NCI-H82 treated with DMSO at 0.1 percent for 48 hours (cell line): Measurements from ENCODE around the gene RUFY4.
"Not testable (repeated sequence)": the region's sequence is repeated elsewhere in the genome, so short reads cannot be mapped to it uniquely, and the experiment has no call there.

Experiments used
- DNase-seq: peaks from one replicate; lab custom pipeline; 2025; ENCODE audit not compliant: unreplicated experiment; lab: John Stamatoyannopoulos, UW

The RUFY4 gene

GRCh38 chr2:218081063-218081462 lies 12.0 kb downstream of the RUFY4 start:
- DNase-seq, result no peak

DNA sequence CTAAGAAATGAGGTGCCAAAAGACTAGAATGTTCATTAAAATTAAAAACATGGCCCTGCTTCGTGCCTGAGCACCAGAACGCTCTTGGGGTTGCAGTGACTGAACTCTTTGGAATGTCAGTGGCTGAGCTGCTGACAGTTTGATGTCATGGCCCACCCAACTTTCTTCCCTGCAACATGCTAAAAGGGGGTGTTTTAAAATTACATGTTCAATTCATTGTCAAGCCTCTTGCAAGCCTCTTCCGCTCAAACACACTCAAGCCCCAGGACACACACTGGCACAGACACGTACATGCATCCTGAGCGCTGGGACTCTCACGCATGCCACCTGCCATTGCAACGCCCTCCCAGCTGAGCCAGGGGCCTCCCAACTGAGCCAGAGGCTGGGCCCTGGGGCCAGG lies 12.6 kb downstream of the RUFY4 start:
- DNase-seq, result no peak

DNA sequence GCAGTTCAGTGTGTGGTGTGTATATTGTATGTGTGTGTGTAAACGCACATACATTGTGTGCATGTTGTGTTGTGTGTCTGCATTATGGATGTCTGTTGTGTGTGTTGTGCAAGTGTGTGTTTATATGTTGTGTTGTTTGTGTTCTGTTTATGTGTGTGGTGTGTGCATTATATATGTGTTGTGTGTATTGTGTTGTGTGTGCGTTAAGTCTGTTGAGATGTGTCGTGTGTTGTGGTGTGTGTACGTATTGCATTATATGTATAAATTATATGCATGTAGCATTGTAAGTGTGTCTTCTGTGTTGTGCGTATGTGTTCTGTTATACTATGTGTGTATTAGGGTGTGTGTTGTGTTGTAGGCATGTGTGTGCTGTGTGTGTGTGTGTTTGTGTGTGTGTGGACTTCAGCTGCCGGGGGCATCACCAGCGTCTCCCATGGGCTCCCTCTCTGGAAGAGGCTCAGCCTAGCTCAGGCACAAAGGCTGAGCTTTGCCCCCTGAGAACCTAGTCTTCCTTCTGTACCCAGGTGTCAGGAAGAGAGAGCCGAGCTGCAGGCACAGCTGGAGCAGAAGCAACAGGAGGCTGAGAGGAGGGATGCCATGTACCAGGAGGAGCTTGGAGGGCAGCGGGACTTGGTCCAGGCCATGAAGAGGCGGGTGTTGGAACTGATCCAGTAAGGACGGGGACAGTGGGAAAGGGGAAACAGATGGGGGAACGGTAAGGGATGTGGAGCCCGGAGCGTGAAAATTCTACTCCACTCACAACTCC lies 13.7 kb downstream of the RUFY4 start:
- no peak for DNase-seq

- no peak for DNase-seq
These were observed 14.3 kb downstream of the RUFY4 start for GRCh38 chr2:218083352-218083676.

DNA sequence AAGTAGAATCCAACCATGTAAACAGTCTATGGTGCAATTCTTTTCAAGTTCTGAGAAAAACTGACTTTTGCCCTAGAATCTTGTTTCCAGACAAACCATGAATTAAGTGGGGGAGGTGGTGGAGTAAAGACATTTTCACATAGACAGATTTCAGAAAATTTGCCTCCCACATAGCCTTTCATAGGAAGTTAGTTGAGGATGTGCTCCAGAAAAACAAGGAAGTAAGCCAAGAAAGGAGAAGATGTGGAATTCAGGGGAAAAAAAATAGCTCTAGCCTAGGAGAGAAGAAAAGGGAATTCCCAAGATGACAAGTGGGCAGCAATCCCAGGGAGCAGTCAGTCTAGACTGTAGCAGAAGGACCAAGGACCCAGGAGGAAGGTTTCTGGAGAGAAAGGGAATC lies 17.4 kb downstream of the RUFY4 start:
- no peak for DNase-seq

DNA sequence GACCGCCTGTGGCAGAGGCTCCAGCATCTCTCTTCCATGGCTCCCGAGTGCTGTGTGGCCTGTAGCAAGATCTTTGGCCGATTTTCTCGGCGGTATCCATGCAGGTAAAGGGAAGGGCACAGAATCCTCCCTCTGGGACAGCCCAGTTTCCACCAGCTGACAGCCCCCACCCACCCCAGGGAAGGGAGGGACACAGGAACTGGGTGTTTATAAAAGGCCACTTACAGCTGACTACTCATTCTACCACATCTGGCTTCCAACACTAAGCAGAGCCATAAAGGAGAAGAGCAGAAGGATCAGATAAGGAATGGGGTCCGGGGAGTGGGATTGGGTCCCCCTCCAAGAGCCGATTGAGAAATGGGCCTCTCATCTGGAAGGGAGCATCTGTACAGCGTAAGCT lies 20.2 kb downstream of the RUFY4 start:
- no peak for DNase-seq

DNA sequence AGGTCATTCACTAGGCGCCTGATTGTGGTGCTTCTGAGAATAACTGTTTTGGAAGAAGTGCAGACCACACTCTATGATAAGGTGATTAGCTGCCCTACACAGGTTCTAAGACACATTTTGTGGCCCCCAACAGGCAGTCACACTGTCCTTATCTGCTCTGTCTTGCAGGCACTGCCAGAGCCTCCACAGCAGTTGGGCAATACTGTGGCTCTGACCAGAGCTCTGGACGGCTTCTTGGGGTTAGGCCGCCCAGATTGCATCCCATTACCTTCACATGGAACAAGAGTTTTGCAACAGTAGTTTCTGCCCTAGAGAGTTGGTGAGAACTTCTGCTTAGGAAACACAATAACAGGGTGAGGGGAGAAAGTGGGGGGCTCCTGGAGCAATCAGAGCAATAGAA lies 22.7 kb downstream of the RUFY4 start:
- no peak for DNase-seq

- DNase-seq, result no peak
These were observed 24.8 kb downstream of the RUFY4 start for GRCh38 chr2:218093879-218094278.

DNA sequence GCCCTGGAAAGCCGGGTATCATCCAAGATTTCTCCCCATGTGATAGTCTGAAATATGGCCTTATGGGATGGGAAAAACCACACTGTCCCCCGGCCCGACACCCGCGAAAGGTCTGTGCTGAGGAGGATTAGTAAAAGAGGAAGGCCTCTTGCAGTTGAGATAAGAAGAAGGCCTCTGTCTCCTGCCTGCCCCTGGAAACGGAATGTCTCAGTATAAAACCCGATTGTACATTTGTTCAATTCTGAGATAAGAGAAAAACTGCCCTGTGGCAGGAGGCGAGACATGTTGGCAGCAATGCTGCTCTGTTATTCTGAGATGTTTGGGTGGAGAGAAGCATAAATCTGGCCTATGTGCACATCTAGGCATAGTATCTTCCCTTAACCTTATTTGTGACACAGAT lies 26.8 kb downstream of the RUFY4 start:
- DNase-seq, result no peak

GRCh38 chr2:218097975-218098374 lies 28.9 kb downstream of the RUFY4 start:
- DNase-seq, result no peak

DNA sequence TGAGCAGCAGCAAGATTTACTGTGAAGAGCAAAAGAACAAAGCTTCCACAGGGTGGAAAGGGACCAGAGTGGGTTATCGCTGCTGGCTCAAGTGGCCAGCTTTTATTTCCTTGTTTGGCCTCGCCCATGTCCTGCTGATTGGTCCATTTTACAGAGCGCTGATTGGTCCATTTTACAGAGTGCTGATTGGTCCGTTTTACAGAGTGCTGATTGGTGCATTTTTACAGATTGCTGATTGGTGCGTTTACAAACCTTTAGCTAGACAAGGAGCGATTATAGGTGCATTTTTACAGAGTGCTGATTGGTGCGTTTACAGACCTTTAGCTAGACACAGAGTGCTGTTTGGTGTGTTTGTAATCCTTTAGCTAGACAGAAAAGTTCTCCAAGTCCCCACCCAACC lies 39.8 kb downstream of the RUFY4 start:
- not testable (repeated sequence) for DNase-seq

- not testable (repeated sequence) for DNase-seq
These were observed 52.7 kb downstream of the RUFY4 start for GRCh38 chr2:218121789-218122188.

DNA sequence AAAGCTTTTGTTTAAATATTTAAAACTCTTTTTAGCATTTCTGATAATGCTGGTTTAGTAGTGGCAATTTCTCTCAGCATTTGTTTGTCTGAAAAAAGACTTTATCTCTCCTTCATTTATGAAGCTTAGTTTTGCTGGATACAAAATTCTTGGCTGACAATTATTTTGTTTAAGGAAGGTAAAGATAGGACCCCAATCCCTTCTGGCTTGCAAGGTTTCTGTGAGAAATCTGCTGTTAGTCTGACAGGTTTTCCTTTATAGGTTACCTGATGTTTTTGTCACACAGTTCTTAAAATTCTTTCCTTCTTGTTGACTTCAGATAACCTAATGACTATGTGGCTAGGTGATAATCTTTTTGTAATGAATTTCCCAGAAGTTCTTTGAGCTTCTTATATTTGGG lies 53.2 kb downstream of the RUFY4 start:
- not testable (repeated sequence) for DNase-seq

- DNase-seq, result no peak
These were observed 54.9 kb downstream of the RUFY4 start for GRCh38 chr2:218123986-218124385.

DNA sequence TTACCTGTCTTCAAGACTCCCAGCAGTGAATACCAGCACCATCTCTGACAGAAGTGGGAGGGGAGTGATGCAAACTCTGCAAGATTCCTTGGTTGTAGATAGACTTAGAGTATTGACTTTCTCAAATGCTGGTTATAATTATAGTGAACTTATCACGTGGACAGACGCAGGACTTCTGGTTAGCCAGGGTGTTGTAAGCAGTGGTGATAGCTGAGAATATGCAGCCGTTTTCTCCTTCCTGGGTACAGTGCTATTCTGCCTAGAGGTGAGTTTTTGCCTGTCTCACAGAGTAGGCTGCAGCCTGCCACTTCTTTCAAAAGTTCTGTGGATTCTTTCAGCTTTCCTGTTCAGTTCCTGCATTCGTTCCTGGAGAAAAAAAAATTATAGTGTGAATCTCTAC lies 56.0 kb downstream of the RUFY4 start:
- no peak for DNase-seq

- DNase-seq, result no peak
These were observed 56.6 kb downstream of the RUFY4 start, which contains the start of gene CXCR2 for GRCh38 chr2:218125626-218126080. Gene CXCR2, plus strand, starts transcription at chr2:218126028. Its CDS starts 8,774 bp downstream, at chr2:218134802.

DNA sequence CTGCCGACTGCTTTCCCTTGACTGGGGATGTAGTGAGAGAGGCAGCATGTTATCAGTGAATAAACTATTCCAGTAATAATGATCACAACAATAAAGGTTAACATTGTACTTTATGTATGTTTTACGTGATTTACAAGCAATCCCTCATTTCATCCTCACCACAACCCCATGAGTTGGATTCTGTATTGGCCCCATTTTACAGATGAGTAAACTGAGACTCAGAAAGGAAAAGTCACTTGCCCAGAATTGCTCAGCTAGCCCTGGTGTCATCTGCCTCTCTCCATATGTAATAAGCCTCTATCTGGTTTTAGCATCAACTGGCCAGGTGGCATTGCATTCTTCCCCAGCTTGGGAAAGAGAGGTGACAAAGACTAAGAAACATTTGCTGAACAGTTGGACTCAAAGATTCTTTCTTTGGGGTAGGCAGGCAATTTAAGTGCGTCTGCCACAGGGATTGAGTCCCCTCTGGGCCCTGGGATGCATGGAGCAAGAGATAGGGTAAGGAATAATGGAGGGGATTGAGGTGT lies 58.9 kb downstream of the RUFY4 start:
- DNase-seq, result no peak

GRCh38 chr2:218128781-218129457 lies 59.9 kb downstream of the RUFY4 start:
- DNase-seq, result no peak

DNA sequence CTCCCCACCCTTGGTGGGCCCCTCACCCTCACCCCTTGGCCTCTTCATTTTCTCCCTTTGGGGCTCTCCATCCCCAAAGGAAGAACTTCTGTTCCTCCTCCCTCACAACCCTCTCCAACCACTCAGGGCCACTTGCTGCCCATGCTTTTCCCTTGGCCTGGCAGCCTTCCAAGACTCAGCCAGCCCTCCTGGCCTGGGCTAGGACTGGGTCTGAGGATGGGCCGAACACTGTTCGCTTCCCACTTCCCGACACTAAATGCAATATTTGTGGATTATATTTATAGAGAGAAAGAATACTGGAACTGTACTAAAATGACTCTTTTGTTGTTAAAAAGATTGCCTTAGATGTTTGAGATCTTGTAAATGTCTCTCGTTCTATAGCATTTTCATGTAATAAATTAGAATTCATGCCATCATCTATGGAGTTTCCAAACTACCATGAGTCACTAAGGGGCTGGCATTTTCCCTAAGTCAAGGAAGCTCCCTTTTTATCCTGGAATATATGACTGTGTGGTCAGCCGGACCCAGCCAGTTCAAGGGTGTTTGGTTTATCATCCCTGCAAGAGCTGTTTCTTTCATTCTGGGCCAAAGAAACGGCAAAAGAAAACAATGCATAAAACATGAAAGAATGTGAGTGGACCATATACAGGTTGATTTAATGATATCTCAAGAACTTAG lies 60.5 kb downstream of the RUFY4 start:
- DNase-seq, result no peak

DNA sequence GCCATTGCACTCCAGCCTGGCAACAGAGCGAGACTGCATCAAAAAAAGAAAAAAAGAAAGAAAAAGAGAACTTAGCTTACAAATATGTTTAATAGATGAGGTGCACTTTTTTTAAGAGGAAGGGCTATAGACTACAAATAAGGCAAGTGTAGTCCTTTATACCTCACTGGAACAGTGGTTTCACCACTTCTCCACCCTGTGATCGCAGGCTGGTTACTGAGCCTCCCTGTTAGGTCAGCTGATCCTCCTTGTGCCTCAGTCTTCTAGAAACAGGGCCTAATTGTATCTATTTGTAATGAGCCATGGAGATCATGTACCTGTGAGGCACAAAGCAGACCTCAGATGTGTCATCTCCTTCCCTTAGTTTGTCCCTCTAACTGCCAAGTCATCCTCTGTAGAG lies 61.3 kb downstream of the RUFY4 start:
- DNase-seq, result no peak

- no peak for DNase-seq
These were observed 61.8 kb downstream of the RUFY4 start for GRCh38 chr2:218130822-218131221.

- DNase-seq, result no peak
These were observed 68.5 kb downstream of the RUFY4 start for GRCh38 chr2:218137514-218137913.
